Measurements from ENCODE around the gene SEC23A. TPM values are rescaled to one million over a fixed set of nuclear protein-coding genes. Genes with fewer than 3 reads are reported as not detected.
"Not testable (repeated sequence)": the region's sequence is repeated elsewhere in the genome, so short reads cannot be mapped to it uniquely, and the experiment has no call there.

SEC23A gene
- total RNA-seq, 1 donor from 2014 or later, result 86.0 TPM

GRCh38 chr14:39008965-39009364 is 94.1 kb downstream of the SEC23A start:
- ATAC-seq; intact Hi-C loops (cut with DNase I); DNase-seq (ENCODE audit: missing footprints): not testable (repeated sequence)

DNA sequence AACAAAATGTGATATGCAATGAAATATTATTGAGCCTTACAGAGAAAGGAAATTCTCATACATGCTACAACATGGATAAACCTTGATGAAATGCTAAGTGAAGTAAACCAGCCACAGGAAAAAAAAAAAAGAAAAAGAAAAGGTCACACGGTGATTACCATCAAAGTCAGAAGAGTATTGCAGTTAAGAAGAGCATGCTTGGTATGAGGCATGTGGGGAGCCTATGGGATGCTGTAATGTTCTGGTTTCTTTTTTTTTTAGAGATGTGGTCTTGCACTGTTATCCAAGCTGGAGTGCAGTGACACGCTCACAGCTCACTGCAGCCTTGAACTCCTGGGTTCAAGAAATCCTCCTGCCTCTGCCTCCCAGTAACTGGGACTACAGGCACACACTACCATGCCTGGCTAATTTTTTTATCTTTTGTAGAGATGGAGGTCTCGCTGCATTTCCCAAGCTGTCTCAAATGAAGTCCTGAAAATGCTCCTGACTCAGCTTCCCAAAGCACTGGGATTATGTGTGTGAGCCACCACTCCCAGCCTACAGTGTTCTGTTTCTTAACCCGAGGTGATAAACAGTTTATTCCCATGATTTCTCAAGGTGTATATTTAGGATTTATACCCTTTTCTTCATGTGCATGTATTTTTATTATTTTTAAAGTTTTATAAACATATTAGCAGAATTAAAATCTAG is 96.2 kb downstream of the SEC23A start:
- DNase-seq (ENCODE audit: missing footprints) (no peak), ATAC-seq (no peak)
- intact Hi-C loops (cut with DNase I), result no loop called here

DNA sequence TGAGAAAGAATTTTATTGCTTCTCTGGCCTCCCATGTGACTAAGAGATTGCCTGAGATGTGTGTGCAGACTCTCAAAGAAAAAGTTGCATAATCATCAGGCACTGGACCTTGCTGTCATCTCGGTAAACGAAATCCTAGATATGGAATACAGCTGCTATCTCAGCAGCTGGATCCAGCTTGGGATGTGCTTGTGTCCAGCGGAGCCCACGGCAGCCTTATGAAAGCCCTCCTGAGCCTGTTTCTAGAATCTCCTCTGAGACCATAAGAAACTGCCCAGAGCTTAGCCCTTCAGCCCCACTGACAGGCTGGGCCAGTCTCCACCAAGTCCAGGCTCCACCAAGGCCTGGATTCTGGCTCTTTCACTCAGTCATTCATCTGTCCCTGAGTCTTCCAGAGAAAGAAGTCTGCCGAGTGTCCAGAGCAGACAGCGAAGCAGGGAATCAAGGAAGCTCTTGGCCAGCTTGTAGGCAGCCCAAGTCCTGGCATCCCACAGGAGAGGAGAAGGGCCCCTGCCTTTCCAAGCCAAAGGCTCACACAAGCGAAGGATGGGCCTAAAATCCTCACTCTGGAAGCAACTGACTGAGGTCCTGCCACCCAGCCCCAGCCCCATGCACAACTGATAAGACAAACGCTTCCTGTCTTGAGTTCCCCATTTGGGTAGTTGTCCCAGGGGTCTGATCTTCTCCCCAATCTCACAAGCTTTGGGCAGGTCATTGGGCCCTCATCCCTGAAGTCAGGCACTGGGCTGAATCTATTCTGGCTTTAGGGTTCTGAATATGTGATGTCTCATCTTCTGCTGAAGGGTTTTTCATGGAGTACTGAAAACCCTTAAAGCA is 97.8 kb downstream of the SEC23A start:
- intact Hi-C loops (cut with DNase I), result no loop called here
- peak; percentile 52 for DNase-seq (ENCODE audit: missing footprints)
- ATAC-seq, result peak; percentile 97

DNA sequence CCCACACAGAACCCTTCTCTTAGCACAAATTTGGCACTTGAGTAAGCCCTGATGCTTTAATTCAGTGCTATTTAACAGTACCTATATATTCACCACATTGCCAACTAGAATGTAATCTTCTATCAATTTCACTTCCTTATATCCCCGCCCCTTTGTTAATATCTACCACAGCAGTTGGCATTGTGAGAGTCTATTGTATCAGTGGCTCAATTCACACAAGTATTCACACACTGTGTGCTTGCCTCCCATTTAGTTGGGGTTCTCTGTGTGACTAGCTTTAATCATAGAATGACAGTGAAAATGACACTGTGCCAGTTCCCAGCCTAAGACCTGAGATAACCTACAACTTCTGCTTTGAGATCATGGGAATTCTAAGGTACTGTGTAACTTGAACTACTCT is 103.1 kb downstream of the SEC23A start:
- ATAC-seq, result no peak
- no peak for DNase-seq (ENCODE audit: missing footprints)
- intact Hi-C loops (cut with DNase I), result no loop called here

DNA sequence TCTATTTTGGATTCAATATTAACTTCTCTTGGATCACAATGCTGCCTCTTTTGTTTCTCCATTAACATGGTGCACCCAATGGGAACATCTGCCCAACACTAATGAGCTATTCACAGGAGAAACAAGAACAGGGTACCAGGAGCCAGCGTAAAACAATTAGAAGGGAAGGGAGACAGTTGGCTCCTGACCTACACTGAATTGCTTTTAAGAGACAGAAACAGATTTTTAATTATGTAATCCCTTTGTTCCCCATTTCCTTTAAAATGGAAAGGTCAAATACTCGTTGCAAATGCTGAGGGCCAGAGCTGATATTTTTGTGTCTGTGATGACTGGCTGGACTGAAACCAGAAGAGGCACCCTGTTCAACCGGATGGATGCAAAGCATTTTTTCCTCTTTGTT is 108.3 kb downstream of the SEC23A start:
- intact Hi-C loops (cut with DNase I), result loop anchor here (5.0 kb wide), 1 partner anchor 117 kb away; no protein-coding TSS in a partner anchor
- DNase-seq (ENCODE audit: missing footprints), result no peak
- ATAC-seq, result no peak

- DNase-seq (ENCODE audit: missing footprints) (no peak), ATAC-seq (no peak)
- intact Hi-C loops (cut with DNase I), result loop anchor here (5.0 kb wide), 1 partner anchor 117 kb away; no protein-coding TSS in a partner anchor
Measured at GRCh38 chr14:38993981-38994380, 109.1 kb downstream of the SEC23A start.

GRCh38 chr14:38992067-38992844 is 110.8 kb downstream of the SEC23A start:
- ATAC-seq (no peak), DNase-seq (ENCODE audit: missing footprints) (no peak)
- intact Hi-C loops (cut with DNase I), result loop anchor here (5.0 kb wide), 1 partner anchor 115 kb away; no protein-coding TSS in a partner anchor

DNA sequence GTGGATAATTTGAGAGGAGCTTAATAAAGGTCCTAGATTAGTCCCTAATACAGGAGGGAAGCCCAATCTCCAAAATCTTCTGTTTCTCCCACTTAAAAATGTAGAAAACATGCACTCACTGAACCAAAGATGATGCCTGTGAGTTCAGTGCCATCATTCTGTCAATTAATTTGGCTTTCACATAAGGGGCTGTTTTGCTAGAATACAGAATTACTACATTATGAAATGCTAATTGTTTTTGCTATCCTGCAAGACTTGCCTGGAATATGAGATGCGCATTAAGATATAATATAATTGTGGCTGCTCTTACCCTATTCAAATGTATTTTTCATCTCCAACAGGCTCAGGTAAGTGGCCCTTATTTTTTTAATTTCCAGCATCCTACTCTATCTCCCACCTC is 111.7 kb downstream of the SEC23A start:
- intact Hi-C loops (cut with DNase I), result loop anchor here (5.0 kb wide), 1 partner anchor 114 kb away; no protein-coding TSS in a partner anchor
- ATAC-seq (no peak), DNase-seq (ENCODE audit: missing footprints) (no peak)

DNA sequence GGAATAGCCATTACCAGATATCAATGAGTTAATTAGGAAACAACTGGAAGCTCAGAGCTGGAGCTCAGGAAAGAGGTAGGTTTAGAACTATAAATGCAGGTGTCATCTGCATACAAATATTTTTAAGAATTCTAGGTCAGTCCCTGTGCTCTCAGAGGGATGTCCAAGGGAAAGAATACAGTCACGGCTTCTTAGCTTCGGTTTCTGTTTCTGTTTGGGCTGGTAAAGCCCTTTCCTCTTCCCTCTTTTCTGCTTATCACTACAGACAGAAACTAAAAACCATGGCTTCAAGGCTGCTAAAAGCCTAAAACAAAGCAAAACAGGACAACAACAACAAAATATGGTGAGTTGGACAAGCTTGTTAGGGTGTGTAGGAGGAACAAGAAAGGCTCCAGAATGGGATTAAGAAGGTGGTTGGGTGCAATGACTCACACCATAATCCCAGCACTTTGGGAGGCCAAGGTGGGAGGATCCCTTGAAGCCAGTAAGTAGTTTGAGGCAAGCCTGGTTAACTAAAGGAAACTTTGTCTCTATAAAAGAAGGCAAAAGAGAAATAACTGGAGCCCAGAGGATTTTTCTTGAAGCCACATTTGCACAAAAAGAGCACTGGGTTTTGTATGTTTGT is 113.0 kb downstream of the SEC23A start:
- DNase-seq (ENCODE audit: missing footprints) (no peak), ATAC-seq (no peak)
- intact Hi-C loops (cut with DNase I), result loop anchor here (5.0 kb wide), 1 partner anchor 113 kb away; no protein-coding TSS in a partner anchor

- no peak for ATAC-seq
- DNase-seq (ENCODE audit: missing footprints), result no peak
- intact Hi-C loops (cut with DNase I), result no loop called here
Measured at GRCh38 chr14:38987781-38988180, 115.3 kb downstream of the SEC23A start.

DNA sequence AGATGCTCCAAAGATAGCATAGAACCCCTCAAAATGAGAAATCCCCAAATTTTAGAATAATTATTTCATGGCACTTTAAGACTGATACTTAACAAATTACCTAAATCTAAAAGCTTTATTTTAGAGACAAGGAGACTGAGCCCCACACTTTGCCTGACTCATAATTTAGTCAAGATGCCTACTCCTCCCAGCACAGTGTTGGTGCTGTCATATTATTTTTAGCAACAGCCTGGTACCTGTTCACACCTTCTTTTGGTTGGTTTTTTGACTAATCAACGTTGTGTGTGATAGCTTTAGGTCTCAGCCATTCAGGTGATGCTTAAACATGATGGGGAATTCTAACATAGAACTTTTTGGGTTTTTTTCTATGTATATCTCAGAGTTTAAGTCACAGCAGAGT is 120.2 kb downstream of the SEC23A start:
- DNase-seq (ENCODE audit: missing footprints) (no peak), ATAC-seq (no peak)
- intact Hi-C loops (cut with DNase I), result no loop called here

- ATAC-seq (no peak), DNase-seq (ENCODE audit: missing footprints) (no peak)
- intact Hi-C loops (cut with DNase I), result no loop called here
Measured at GRCh38 chr14:38982278-38982677, 120.8 kb downstream of the SEC23A start.

Other genes starting within 250 kb of the SEC23A start
- gene GEMIN2, start 11.1 kb upstream of the SEC23A start, total RNA-seq, result 7.0 TPM
- gene TRAPPC6B, start 67.1 kb upstream of the SEC23A start, total RNA-seq, result 23.6 TPM
- 21.7 TPM for gene PNN, start 72.0 kb upstream of the SEC23A start, total RNA-seq
- gene MIA2, start 130.7 kb upstream of the SEC23A start, total RNA-seq, result 22.2 TPM

All from Right ventricle myocardium inferior (tissue), 1 donor.